ENCODE measurements around the gene PAX8. TPM values are rescaled to one million over a fixed set of nuclear protein-coding genes. Genes with fewer than 3 reads are reported as not detected.
A peak's percentile ranks its signal among the peaks of the same experiment; 100 is the strongest.

Gene PAX8
- total RNA-seq, 6 donors from 2014 or later = 1.5 to 3.6 (median 2.0) TPM

DNA sequence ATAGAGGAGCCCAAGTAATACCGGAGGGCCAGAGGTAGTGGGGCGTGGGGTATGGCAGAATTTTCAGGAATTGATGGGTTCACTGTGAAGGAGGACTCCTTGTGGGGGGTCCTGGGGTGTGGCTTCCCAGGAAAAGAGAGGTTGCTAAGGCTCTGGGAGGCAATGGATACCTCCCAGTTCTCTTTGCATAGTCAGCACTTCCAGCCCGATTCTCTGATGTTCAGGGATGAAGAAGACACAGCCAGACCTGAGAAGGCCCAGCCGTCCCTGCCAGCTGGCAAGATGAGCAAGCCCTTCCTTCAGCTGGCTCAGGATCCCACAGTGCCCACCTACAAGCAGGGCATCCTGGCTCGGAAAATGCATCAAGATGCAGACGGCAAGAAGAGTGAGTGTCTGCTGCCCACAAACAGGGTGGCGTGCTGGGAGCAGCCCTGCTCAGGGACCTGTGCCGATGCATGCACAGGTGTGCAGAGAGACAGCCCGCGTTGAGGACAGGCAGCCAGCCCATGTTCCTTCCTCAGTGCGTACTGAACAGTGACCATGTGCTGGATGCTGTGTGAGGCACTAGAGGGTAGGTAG lies 82.7 kb downstream of the PAX8 start:
- TF ChIP-seq POLR2A (IDR thresholded peaks at IDR 0.05) (no peak), EP300 (IDR thresholded peaks at IDR 0.05) (no peak), POLR2AphosphoS5 (IDR thresholded peaks at IDR 0.05) (no peak)
- TF ChIP-seq, protein P1, sequence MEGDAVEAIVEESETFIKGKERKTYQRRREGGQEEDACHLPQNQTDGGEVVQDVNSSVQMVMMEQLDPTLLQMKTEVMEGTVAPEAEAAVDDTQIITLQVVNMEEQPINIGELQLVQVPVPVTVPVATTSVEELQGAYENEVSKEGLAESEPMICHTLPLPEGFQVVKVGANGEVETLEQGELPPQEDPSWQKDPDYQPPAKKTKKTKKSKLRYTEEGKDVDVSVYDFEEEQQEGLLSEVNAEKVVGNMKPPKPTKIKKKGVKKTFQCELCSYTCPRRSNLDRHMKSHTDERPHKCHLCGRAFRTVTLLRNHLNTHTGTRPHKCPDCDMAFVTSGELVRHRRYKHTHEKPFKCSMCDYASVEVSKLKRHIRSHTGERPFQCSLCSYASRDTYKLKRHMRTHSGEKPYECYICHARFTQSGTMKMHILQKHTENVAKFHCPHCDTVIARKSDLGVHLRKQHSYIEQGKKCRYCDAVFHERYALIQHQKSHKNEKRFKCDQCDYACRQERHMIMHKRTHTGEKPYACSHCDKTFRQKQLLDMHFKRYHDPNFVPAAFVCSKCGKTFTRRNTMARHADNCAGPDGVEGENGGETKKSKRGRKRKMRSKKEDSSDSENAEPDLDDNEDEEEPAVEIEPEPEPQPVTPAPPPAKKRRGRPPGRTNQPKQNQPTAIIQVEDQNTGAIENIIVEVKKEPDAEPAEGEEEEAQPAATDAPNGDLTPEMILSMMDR (IDR thresholded peaks at IDR 0.05) = no peak
- Histone ChIP-seq H3K9me3 (no peaks in the 10 kb centered on the region), H3K27me3 (no peaks in the 10 kb centered on the region), H3K4me1 (peaks cover 6 to 24% (median 12%) of the 10 kb centered on the region in 4 donors), H3K4me3 (no peak overlapping the region), H3K36me3 (peaks cover 3 to 30% (median 15%) of the 10 kb centered on the region in 4 donors), H3K27ac (no peak overlapping the region)
- ATAC-seq (ENCODE audit: low FRiP score in 2 of 2) (no peak), DNase-seq (no peak)
- WGBS, 2 donors = 87 to 93% methylated on average over 11 of the region's 11 CpGs

DNA sequence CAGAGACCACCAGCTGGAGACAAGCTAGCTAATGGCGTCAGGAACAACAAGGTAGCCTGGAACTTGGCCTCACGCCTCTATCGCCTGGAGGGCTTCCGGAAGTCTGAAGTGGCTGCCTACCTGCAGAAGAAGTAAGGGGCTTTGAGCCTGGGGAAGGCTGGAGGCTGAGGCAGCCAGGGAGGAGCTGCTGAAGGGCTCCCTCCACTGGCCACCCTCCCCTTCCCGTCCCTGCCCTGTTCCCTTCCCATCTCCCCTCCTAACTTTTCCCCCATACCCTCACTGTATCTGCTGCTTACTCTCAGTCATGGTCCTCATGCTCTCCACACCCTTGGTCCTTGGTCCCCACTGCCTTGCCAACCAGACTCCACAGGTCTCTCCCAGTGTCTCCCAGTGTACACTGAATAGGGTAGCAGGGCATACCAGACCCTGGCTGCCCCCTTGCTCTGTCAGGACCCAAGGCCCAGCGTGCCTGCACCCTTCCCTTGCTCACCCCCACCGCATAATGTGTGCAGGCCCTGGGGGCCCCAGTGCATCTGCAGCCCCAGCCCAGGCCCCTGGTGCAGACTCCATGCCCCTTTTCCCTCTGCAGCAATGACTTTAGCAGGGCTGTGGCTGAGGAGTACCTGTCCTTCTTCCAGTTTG lies 86.1 kb downstream of the PAX8 start:
- no peaks in the 10 kb centered on the region for H3K4me1 ChIP-seq
- ATAC-seq (ENCODE audit: low FRiP score in 2 of 2) = peak in 1 of 2 donors; percentile 9
- no peak overlapping the region for H3K4me3 ChIP-seq
- TF ChIP-seq POLR2AphosphoS5 (IDR thresholded peaks at IDR 0.05) (no peak), EP300 (IDR thresholded peaks at IDR 0.05) (no peak), POLR2A (IDR thresholded peaks at IDR 0.05) (no peak)
- TF ChIP-seq, protein P1 (IDR thresholded peaks at IDR 0.05) = no peak
- peak in 1 of 2 donors; percentile 37 for DNase-seq
- 91 to 92% methylated on average over 7 of the region's 7 CpGs for WGBS, 2 donors
- H3K36me3 ChIP-seq = peaks cover 3 to 25% (median 15%) of the 10 kb centered on the region in 4 donors
- H3K9me3 ChIP-seq = no peaks in the 10 kb centered on the region
- no peaks in the 10 kb centered on the region for H3K27me3 ChIP-seq
- no peak overlapping the region for H3K27ac ChIP-seq

DNA sequence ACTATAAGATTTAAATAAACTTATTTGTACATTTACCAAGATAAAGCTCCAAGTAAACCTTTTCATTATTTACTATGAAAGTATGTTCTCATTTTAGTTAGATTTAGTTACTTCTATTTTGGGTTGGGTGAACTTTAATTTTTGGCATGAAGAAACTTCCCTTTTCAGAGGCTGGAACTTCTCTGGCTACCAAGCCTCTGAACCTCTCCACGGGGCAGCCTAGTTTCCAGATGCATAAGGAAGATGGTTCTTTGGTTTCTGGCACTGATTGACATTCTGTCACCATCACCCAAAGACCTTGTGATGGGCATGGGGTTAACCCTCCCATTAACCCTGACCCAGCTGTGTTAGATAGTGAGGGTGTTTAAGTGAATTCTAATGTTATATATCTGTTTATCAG lies 87.8 kb downstream of the PAX8 start:
- no peaks in the 10 kb centered on the region for H3K27me3 ChIP-seq
- peaks cover 3 to 20% (median 12%) of the 10 kb centered on the region in 4 donors for H3K36me3 ChIP-seq
- ATAC-seq (ENCODE audit: low FRiP score in 2 of 2) (no peak), DNase-seq (no peak)
- WGBS, 2 donors = 50 to 53% methylated on average over 1 of the region's 1 CpG
- no peak overlapping the region for H3K4me3 ChIP-seq
- H3K27ac ChIP-seq = no peak overlapping the region
- TF ChIP-seq POLR2A (IDR thresholded peaks at IDR 0.05) (no peak), POLR2AphosphoS5 (IDR thresholded peaks at IDR 0.05) (no peak), EP300 (IDR thresholded peaks at IDR 0.05) (no peak)
- TF ChIP-seq, protein P1 (IDR thresholded peaks at IDR 0.05) = no peak
- peaks cover 0 to 8% (median 5%) of the 10 kb centered on the region in 4 donors for H3K4me1 ChIP-seq
- H3K9me3 ChIP-seq = no peaks in the 10 kb centered on the region

DNA sequence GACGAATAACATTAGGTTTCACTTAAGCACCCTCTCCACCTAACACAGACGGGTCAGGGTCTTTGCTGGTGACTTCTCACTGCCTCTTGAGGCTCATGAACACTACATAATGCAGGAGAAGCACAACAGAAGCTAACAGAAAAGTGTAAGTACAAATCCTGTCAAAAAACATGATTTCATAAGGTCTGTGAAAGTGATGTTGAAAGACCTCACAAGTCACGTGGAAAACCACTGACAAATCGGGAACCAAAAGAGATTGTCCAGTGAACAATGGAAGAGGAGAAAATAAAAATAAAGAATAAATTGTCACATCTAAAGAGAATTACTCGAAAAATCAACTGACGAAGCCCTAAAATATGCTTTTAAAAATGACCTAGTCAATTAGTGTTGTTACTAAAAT lies 91.0 kb downstream of the PAX8 start:
- peaks cover 0 to 16% (median 16%) of the 10 kb centered on the region in 4 donors for H3K4me1 ChIP-seq
- peaks cover 3 to 7% (median 6%) of the 10 kb centered on the region in 4 donors for H3K36me3 ChIP-seq
- H3K4me3 ChIP-seq = no peak overlapping the region
- no peak for TF ChIP-seq EP300 (IDR thresholded peaks at IDR 0.05)
- no peak for TF ChIP-seq POLR2A (IDR thresholded peaks at IDR 0.05)
- TF ChIP-seq POLR2AphosphoS5 (IDR thresholded peaks at IDR 0.05) = no peak
- H3K27me3 ChIP-seq = no peaks in the 10 kb centered on the region
- WGBS, 2 donors = 71 to 72% methylated on average over 6 of the region's 6 CpGs
- peak overlapping the region in 3 of 4 donors; percentile 28 to 70 (median 44) for H3K27ac ChIP-seq
- no peaks in the 10 kb centered on the region for H3K9me3 ChIP-seq
- DNase-seq (no peak), ATAC-seq (ENCODE audit: low FRiP score in 2 of 2) (no peak)

DNA sequence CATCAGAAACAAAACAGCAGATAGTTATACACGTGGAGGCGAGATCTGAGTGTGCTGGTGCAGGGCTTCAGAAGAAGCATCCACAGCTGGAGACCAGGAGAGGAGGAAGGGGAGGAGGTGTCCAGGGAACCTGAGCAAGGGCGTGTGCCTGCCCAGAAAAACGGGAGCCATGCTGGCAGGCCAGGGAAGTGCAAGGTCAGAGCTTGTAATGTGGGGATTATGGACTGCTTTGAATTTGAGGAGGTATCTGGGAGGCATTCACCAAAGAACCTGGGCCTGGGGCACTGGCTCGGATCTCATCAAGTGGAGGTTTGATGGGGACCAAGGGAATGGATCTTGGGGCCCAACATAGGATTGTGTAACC lies 92.3 kb downstream of the PAX8 start:
- no peak for TF ChIP-seq POLR2AphosphoS5 (IDR thresholded peaks at IDR 0.05)
- no peak for TF ChIP-seq POLR2A (IDR thresholded peaks at IDR 0.05)
- no peak for TF ChIP-seq EP300 (IDR thresholded peaks at IDR 0.05)
- TF ChIP-seq, protein P1 (IDR thresholded peaks at IDR 0.05) = no peak
- Histone ChIP-seq H3K4me1 (peaks cover 8 to 26% (median 25%) of the 10 kb centered on the region in 4 donors), H3K36me3 (peaks cover 0 to 2% (median 1%) of the 10 kb centered on the region in 4 donors), H3K27me3 (no peaks in the 10 kb centered on the region), H3K9me3 (no peaks in the 10 kb centered on the region), H3K27ac (no peak overlapping the region), H3K4me3 (no peak overlapping the region)
- ATAC-seq (ENCODE audit: low FRiP score in 2 of 2) (no peak), DNase-seq (no peak)
- WGBS, 2 donors = 82 to 86% methylated on average over 5 of the region's 5 CpGs
